Muscle layer of duodenum (tissue), 2 donors: ENCODE results near the gene MVB12B.
"Not testable (repeated sequence)": the region's sequence is repeated elsewhere in the genome, so short reads cannot be mapped to it uniquely, and the experiment has no call there.

ENCODE experiments used
- H3K27ac ChIP-seq: one replicate; pipeline ENCODE4 v1.7.0; 2013; ENCODE audit warnings: mild to moderate bottlenecking, low read length
- H3K27me3 ChIP-seq: one replicate; pipeline ENCODE4 v1.7.0; 2013; ENCODE audit warnings: low read depth, mild to moderate bottlenecking, control low read depth, low read length
- H3K36me3 ChIP-seq, 2 donors: one replicate each; pipeline ENCODE4 v1.7.0; 2013; ENCODE audit warnings: low read length in 2 of 2, control low read depth in 1 of 2, mild to moderate bottlenecking in 1 of 2; ENCODE audit not compliant: insufficient read depth in 2 of 2, control insufficient read depth in 1 of 2
- H3K4me1 ChIP-seq, 2 donors: one replicate each; pipeline ENCODE4 v1.7.0; 2013; ENCODE audit warnings: low read length in 2 of 2, mild to moderate bottlenecking in 2 of 2, control low read depth in 1 of 2, moderate library complexity in 1 of 2; ENCODE audit not compliant: insufficient read depth in 2 of 2, control insufficient read depth in 1 of 2
- H3K4me3 ChIP-seq, 2 donors: one replicate each; pipeline ENCODE4 v1.7.0; 2013; ENCODE audit warnings: low read length in 2 of 2, low read depth in 1 of 2, mild to moderate bottlenecking in 1 of 2
- H3K9me3 ChIP-seq, 2 donors: one replicate each; pipeline ENCODE4 v1.7.0; 2013; ENCODE audit warnings: low read length in 2 of 2, control low read depth in 1 of 2, mild to moderate bottlenecking in 1 of 2; ENCODE audit not compliant: control insufficient read depth in 1 of 2
- donor health status: healthy.

MVB12B gene

DNA sequence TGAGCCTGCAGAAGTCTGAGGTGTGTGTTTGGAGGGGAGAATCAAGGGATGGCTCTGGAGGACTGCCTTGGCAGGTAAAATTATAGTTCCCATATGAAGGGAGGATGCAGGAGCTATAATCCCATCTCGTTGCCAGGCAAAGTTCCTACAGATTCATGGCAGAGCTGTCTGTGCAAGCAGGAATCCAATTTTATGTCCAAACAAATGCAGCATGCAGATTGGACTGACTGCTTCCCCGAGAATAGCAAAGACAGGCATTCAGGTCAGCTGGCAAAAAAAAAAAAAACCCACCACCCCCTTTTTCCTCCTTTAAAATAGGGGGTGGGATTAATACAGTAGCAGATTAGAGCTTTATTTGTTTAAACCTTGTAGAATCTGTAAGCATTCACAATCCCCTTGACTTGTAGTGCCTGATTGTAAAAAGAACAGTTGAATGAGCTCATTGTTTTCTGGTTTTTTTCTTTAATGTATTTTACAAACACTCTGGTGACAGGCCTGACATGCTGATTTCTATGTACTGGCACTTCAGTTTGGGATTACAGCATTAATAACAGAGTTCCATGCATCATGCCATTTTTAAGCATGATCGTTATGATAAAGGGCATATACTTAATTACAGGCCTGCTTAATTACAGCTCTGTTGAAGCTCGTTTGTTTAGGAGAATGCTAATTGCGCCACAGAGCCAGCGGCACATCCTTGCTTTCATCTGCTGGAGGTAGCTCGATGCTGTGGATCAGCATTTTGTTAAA is 145.7 kb downstream of the MVB12B start:
- H3K4me1 ChIP-seq = peaks cover 7 to 9% of the 10 kb centered on the region in 2 donors
- H3K27ac ChIP-seq = no peak overlapping the region
- no peaks in the 10 kb centered on the region for H3K9me3 ChIP-seq
- no peak overlapping the region for H3K4me3 ChIP-seq
- no peaks in the 10 kb centered on the region for H3K27me3 ChIP-seq
- peaks cover 0 to 5% of the 10 kb centered on the region in 2 donors for H3K36me3 ChIP-seq

GRCh38 chr9:126472948-126473298 is 146.3 kb downstream of the MVB12B start:
- Histone ChIP-seq H3K9me3 (no peaks in the 10 kb centered on the region), H3K4me1 (peaks cover 7 to 9% of the 10 kb centered on the region in 2 donors), H3K36me3 (peaks cover 0 to 5% of the 10 kb centered on the region in 2 donors), H3K27ac (no peak overlapping the region), H3K4me3 (no peak overlapping the region), H3K27me3 (no peaks in the 10 kb centered on the region)

DNA sequence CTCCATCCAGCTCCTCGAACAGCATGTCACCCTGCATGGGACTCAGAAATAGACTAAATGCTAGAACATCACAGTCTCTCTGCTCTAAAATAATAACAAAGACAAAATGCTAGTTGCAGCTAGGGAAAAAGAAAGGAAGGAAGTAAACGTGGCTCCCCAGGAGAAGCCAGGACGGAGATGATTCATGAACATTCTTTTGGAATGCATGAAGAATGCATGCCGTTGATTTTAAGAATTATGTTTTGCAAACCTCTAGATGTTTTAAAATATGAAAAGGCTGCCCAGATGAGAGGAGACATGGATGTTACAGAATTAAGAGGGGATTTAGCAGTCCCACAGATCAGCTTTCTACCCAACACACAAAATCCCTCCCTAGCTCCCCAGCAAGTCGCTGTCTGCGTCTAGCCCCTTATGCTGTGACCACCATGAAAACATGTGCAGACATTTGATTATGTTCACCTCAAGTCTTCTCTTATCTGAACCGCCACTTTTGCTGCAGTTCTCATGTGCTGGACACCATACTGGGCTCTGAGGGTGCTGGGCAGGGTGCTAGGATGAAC is 147.7 kb downstream of the MVB12B start:
- no peak overlapping the region for H3K27ac ChIP-seq

GRCh38 chr9:126474786-126475485 is 148.3 kb downstream of the MVB12B start:
- Histone ChIP-seq H3K4me3 (no peak overlapping the region), H3K36me3 (peaks cover 0 to 12% of the 10 kb centered on the region in 2 donors), H3K9me3 (no peaks in the 10 kb centered on the region), H3K27me3 (no peaks in the 10 kb centered on the region), H3K27ac (no peak overlapping the region), H3K4me1 (peaks cover 7 to 9% of the 10 kb centered on the region in 2 donors)

More for the DNA sequence above, 147.7 kb downstream of the MVB12B start:
- H3K9me3 ChIP-seq = no peaks in the 10 kb centered on the region
- no peak overlapping the region for H3K4me3 ChIP-seq
- peaks cover 7 to 9% of the 10 kb centered on the region in 2 donors for H3K4me1 ChIP-seq
- H3K36me3 ChIP-seq = peaks cover 0 to 6% of the 10 kb centered on the region in 2 donors
- no peaks in the 10 kb centered on the region for H3K27me3 ChIP-seq

DNA sequence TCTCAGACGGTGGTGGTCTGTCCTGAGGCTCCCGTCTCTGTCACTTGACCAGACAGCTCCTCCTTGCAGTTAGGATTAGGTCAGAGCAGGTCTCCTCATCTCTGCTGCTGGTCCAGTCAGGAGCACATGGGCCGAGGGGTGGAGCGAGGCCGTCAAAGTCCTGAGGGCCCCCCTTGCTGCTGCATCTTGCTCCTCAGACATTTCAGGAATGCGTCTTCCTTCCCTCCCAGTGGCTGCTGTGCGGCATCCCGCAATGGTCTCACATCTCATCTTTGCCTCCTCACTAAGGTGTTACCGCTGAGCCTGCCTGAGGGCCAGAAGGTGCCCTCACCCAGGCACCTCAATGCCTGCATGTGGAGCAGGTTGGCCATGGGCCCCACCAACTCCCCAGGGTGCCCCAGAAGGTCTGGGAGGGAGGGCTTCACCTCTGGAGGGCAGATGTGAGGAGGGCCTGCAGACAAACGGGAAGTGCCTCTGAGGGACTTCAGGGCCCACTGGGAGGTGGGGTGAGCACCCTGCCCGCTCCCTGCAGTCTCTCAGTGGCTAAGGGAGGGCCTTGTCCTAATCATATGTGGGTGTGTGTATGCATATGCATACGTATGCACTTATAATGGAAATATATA is 149.4 kb downstream of the MVB12B start:
- H3K4me1 ChIP-seq = peaks cover 5 to 6% of the 10 kb centered on the region in 2 donors
- H3K27ac ChIP-seq = no peak overlapping the region
- no peaks in the 10 kb centered on the region for H3K27me3 ChIP-seq
- H3K36me3 ChIP-seq = peaks cover 0 to 24% of the 10 kb centered on the region in 2 donors
- no peaks in the 10 kb centered on the region for H3K9me3 ChIP-seq
- H3K4me3 ChIP-seq = no peak overlapping the region

DNA sequence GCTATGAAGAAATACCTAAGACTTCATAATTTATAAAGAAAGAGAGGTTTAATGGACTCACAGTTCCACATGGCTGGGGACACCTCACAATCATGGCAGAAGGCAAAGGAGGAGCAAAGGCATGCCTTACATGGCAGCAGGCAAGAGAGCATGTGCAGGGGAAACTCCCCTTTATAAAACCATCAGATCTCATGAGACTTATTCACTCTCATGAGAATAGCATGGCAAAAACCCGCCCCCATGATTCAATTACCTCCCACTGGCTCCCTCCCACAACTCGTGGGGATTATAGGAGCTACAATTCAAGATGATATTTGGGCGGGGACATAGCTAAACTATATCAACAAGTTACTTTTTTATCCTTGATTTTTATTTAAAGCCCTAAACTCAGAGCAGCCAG is 150.8 kb downstream of the MVB12B start:
- H3K9me3 ChIP-seq, H3K4me3 ChIP-seq, H3K27ac ChIP-seq, H3K4me1 ChIP-seq, H3K27me3 ChIP-seq: not testable (repeated sequence)
- peaks cover 5 to 34% of the 10 kb centered on the region in 2 donors for H3K36me3 ChIP-seq

- H3K36me3 ChIP-seq = peaks cover 5 to 39% of the 10 kb centered on the region in 2 donors
- H3K4me1 ChIP-seq = peaks cover 0 to 6% of the 10 kb centered on the region in 2 donors
- no peaks in the 10 kb centered on the region for H3K27me3 ChIP-seq
- no peak overlapping the region for H3K27ac ChIP-seq
- H3K4me3 ChIP-seq = no peak overlapping the region
- H3K9me3 ChIP-seq = no peaks in the 10 kb centered on the region
These were observed 151.8 kb downstream of the MVB12B start for GRCh38 chr9:126478216-126478981.

DNA sequence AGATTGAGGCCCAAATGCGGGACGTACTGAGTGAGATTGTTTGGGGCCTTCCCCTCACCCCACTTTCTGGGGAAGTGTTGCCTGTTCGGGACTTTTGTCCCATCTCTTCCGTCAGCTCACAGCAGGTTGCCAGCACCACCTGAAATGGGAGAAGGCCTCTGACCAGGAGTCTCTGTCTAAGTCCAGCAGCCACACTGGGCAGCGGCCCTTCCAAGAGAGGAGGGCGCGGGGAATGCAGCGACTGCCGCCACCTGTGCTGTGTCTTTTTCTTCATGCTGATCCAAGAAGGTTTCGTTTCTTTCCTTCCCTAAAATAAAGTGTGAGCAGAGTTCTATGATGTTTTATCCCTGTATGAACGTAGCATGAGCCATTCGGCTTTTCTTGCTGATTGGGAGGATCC is 152.9 kb downstream of the MVB12B start:
- Histone ChIP-seq H3K9me3 (no peaks in the 10 kb centered on the region), H3K36me3 (peaks cover 5 to 48% of the 10 kb centered on the region in 2 donors), H3K27me3 (no peaks in the 10 kb centered on the region), H3K27ac (no peak overlapping the region), H3K4me3 (no peak overlapping the region), H3K4me1 (peaks cover 0 to 6% of the 10 kb centered on the region in 2 donors)

- Histone ChIP-seq H3K27ac (no peak overlapping the region), H3K9me3 (no peaks in the 10 kb centered on the region), H3K36me3 (peaks cover 5 to 47% of the 10 kb centered on the region in 2 donors)
These were observed 154.2 kb downstream of the MVB12B start for GRCh38 chr9:126480813-126481212.

DNA sequence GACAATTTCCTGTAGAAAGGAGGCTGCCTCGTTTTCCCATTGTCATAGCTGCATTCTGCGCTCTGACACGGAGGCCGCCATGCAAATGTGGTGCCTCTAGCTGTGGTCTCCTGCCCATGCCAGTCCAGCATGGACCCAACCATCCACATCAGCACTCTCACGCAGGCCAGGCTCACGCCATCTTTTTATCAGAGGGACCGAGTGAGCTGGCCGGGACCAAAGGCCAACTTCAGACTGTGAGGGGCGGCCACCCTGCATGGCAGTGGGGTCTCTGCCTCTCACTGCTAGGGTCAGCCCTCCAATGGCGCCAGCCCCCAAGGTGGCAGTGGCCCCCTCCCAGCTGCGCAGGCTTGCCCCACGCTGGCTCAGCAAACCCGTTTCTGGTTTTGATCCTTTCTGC is 155.2 kb downstream of the MVB12B start:
- Histone ChIP-seq H3K4me1 (peaks cover 0 to 6% of the 10 kb centered on the region in 2 donors), H3K4me3 (no peak overlapping the region), H3K27me3 (no peaks in the 10 kb centered on the region), H3K9me3 (no peaks in the 10 kb centered on the region), H3K27ac (no peak overlapping the region), H3K36me3 (peaks cover 5 to 50% of the 10 kb centered on the region in 2 donors)

More at GRCh38 chr9:126480813-126481212, 154.2 kb downstream of the MVB12B start:
- H3K27me3 ChIP-seq = no peaks in the 10 kb centered on the region
- H3K4me1 ChIP-seq = peaks cover 0 to 6% of the 10 kb centered on the region in 2 donors
- H3K4me3 ChIP-seq = no peak overlapping the region
